BLaER1 treated with 17β-estradiol and CSF1 and Interleukin-3, amounts not matched to agents 10 nM and 100 nM (cell line): ENCODE data around the gene CAMK2D.
A peak's percentile ranks its signal among the peaks of the same experiment; 100 is the strongest.

ENCODE experiments used
- H3K27ac ChIP-seq, 11 experiments: shearing (Covaris generic); formaldehyde crosslinking; 2 replicates each; pipeline ENCODE4 v1.8.1; 2022
- H3K27me3 ChIP-seq, 11 experiments: shearing (Covaris generic); formaldehyde crosslinking; 2 replicates each; pipeline ENCODE4 v1.8.1; 2022
- H3K36me3 ChIP-seq, 11 experiments: shearing (Covaris generic); formaldehyde crosslinking; 2 replicates each; pipeline ENCODE4 v1.8.1; 2022
- H3K4me1 ChIP-seq, 10 experiments: shearing (Covaris generic); formaldehyde crosslinking; 2 replicates each; pipeline ENCODE4 v1.8.1; 2022
- H3K4me2 ChIP-seq, 11 experiments: shearing (Covaris generic); formaldehyde crosslinking; 2 replicates each; pipeline ENCODE4 v1.8.1; 2022
- H3K4me3 ChIP-seq, 10 experiments: shearing (Covaris generic); formaldehyde crosslinking; 2 replicates each; pipeline ENCODE4 v1.8.1; 2022
- H3K9ac ChIP-seq, 11 experiments: shearing (Covaris generic); formaldehyde crosslinking; 2 replicates each; pipeline ENCODE4 v1.8.1; 2022
- H3K9me3 ChIP-seq, 11 experiments: shearing (Covaris generic); formaldehyde crosslinking; replicated peaks in 1 of 11; 2 replicates each; pipeline ENCODE4 v1.8.1; 2022
- H4K20me1 ChIP-seq, 11 experiments: shearing (Covaris generic); formaldehyde crosslinking; 2 replicates each; pipeline ENCODE4 v1.8.1; 2022
- Cebpa-rat ChIP-seq, 11 experiments: shearing (Covaris generic); IDR thresholded peaks; 2 replicates each; pipeline ENCODE4 v1.8.1; 2022

Gene CAMK2D

DNA sequence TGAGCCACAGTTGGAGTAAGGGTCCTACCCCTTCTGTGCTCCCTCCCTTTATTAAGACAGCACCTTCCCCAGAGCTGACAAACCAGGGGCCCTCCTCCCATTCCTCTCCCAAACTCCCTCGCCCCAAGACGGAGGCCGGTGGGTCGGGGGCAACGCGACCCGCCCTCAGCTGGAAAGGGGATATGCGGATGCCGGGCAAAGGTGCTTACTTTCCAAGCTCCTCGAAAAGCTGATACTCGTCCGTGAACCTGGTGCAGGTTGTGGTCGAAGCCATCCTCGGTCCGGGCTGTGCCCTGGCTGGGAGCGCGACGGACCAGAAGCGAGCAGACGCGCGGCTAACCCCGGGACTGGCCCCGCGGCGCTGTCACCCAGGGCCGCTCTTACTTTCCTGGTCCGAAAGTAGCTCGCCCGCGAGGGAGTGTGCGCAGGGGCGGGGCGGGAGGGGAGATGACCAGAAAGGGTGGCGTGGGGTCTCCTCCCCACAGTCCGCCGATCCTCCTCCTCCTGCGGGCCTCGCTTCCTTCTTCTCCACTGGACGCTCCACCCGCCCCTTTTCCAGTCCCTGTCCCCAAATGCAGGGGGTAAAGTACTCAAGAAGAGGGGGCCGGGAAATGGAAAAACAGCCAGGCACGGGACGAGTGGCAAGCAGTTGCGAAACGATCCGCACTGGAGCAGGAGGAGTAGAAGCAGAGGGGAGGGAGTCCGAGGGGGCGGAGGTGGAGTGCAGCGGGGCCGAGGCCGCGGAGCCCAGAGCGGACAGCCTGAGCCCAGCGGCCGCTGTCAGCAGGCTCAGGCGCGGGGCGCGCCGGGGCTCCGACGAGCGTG is 531 bp downstream of the CAMK2D start:
- Histone ChIP-seq H3K4me1 (peaks cover 22 to 42% (median 32%) of the 10 kb centered on the region in 10 experiments), H4K20me1 (peaks cover 0 to 32% (median 0%) of the 10 kb centered on the region in 11 experiments; a peak in 7 of 22 replicates), H3K36me3 (peaks cover 0 to 13% (median 0%) of the 10 kb centered on the region in 11 experiments; a peak in 7 of 22 replicates), H3K9ac (peak overlapping the region; percentile 90 to 96 (median 93)), H3K27me3 (no peaks in the 10 kb centered on the region), H3K27ac (peak overlapping the region; percentile 87 to 98 (median 95)), H3K9me3 (no peaks in the 10 kb centered on the region), H3K4me2 (peak overlapping the region; percentile 77 to 95 (median 85)), H3K4me3 (peak overlapping the region; percentile 81 to 97 (median 94))
- peak in 2 of 11 experiments; percentile 48 to 50; a peak in 5 of 22 replicates for TF ChIP-seq Cebpa-rat (IDR thresholded peaks at IDR 0.05)

GRCh38 chr4:113760094-113760794 is 1.3 kb downstream of the CAMK2D start:
- peak overlapping the region; percentile 87 to 98 (median 95) for H3K27ac ChIP-seq
- peak overlapping the region; percentile 90 to 96 (median 93) for H3K9ac ChIP-seq
- H3K4me1 ChIP-seq: peaks cover 23 to 49% (median 40%) of the 10 kb centered on the region in 10 experiments
- no peaks in the 10 kb centered on the region for H3K27me3 ChIP-seq
- H3K36me3 ChIP-seq: peaks cover 0 to 16% (median 0%) of the 10 kb centered on the region in 11 experiments; a peak in 7 of 22 replicates
- no peaks in the 10 kb centered on the region for H3K9me3 ChIP-seq
- TF ChIP-seq Cebpa-rat (IDR thresholded peaks at IDR 0.05): no peak
- H3K4me3 ChIP-seq: peak overlapping the region; percentile 81 to 97 (median 94)
- peaks cover 0 to 39% (median 0%) of the 10 kb centered on the region in 11 experiments; a peak in 7 of 22 replicates for H4K20me1 ChIP-seq
- peak overlapping the region; percentile 77 to 95 (median 85) for H3K4me2 ChIP-seq

- peak overlapping the region; percentile 87 to 98 (median 95); a peak in 21 of 22 replicates for H3K27ac ChIP-seq
- peak overlapping the region; percentile 77 to 95 (median 85) for H3K4me2 ChIP-seq
- H3K9me3 ChIP-seq: no peaks in the 10 kb centered on the region
- H3K36me3 ChIP-seq: peaks cover 0 to 22% (median 2%) of the 10 kb centered on the region in 11 experiments; a peak in 8 of 22 replicates
- peaks cover 0 to 40% (median 0%) of the 10 kb centered on the region in 11 experiments; a peak in 7 of 22 replicates for H4K20me1 ChIP-seq
- peak overlapping the region; percentile 90 to 96 (median 93) for H3K9ac ChIP-seq
- TF ChIP-seq Cebpa-rat (IDR thresholded peaks at IDR 0.05): no peak
- peaks cover 23 to 49% (median 42%) of the 10 kb centered on the region in 10 experiments for H3K4me1 ChIP-seq
- peak overlapping the region; percentile 81 to 97 (median 94) for H3K4me3 ChIP-seq
- H3K27me3 ChIP-seq: no peaks in the 10 kb centered on the region
Measured at GRCh38 chr4:113759696-113760093, 1.8 kb downstream of the CAMK2D start.

DNA sequence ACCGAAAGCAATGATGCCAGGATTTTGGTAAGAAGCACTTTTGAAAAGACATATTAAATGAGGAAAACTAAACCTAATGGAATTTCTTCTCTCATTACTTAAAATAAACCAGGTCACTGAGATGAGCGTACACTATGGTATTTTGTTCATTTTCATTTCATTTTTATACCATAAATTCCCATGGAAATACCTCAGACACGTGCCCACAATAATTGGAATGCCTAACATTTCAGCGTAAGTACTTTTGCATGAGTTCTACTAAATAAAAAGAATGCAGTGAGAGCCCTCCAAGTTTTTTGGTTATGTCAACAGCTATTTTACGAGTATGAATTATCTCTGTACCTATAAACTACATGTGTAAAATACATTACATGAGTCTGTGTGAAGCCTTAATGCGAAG is 3.2 kb downstream of the CAMK2D start:
- Histone ChIP-seq H3K27me3 (no peaks in the 10 kb centered on the region), H3K27ac (peak overlapping the region in 5 of 11 experiments; percentile 21 to 96 (median 34); a peak in 8 of 22 replicates), H4K20me1 (peaks cover 0 to 40% (median 0%) of the 10 kb centered on the region in 11 experiments; a peak in 7 of 22 replicates), H3K36me3 (peaks cover 0 to 32% (median 7%) of the 10 kb centered on the region in 11 experiments; a peak in 10 of 22 replicates), H3K4me3 (peak overlapping the region; percentile 30 to 97 (median 93); a peak in 16 of 20 replicates), H3K9ac (peak overlapping the region in 8 of 11 experiments; percentile 10 to 96 (median 76); a peak in 11 of 22 replicates), H3K4me1 (peaks cover 23 to 55% (median 41%) of the 10 kb centered on the region in 10 experiments), H3K4me2 (peak overlapping the region; percentile 63 to 95 (median 85)), H3K9me3 (no peaks in the 10 kb centered on the region)
- TF ChIP-seq Cebpa-rat (IDR thresholded peaks at IDR 0.05): no peak

DNA sequence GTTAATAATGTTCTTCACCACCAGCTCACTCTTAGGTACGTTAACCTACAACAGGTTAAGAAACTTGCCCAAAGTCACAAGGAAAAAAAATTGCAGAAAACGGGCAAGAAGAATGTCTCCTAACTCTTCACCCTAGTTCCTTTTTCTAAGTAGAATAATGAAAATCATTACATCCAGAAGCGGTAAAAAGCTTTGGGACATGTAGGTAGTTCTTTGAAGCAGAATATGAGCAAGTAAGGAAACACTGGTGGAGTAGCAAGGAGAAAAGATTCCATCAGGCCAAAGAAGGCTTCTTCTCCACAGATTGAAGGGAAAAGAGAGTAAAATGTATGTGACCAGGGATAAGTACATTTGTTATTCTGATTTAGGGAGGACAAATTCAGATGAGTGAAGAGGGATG is 4.1 kb downstream of the CAMK2D start:
- H3K4me2 ChIP-seq: peak overlapping the region; percentile 33 to 95 (median 85); a peak in 18 of 22 replicates
- peaks cover 23 to 54% (median 38%) of the 10 kb centered on the region in 10 experiments for H3K4me1 ChIP-seq
- H4K20me1 ChIP-seq: peaks cover 0 to 40% (median 0%) of the 10 kb centered on the region in 11 experiments; a peak in 7 of 22 replicates
- peak overlapping the region in 2 of 11 experiments; percentile 5 to 33; a peak in 2 of 22 replicates for H3K27ac ChIP-seq
- peaks cover 0 to 32% (median 7%) of the 10 kb centered on the region in 11 experiments; a peak in 11 of 22 replicates for H3K36me3 ChIP-seq
- no peak for TF ChIP-seq Cebpa-rat (IDR thresholded peaks at IDR 0.05)
- peak overlapping the region in 3 of 11 experiments; percentile 61 to 96 (median 93); a peak in 8 of 22 replicates for H3K9ac ChIP-seq
- H3K9me3 ChIP-seq: no peaks in the 10 kb centered on the region
- H3K27me3 ChIP-seq: no peaks in the 10 kb centered on the region
- peak overlapping the region in 2 of 10 experiments; percentile 94 to 97; a peak in 6 of 20 replicates for H3K4me3 ChIP-seq

GRCh38 chr4:113756005-113756410 is 5.5 kb downstream of the CAMK2D start:
- H3K9me3 ChIP-seq: no peaks in the 10 kb centered on the region
- H4K20me1 ChIP-seq: peaks cover 0 to 40% (median 0%) of the 10 kb centered on the region in 11 experiments; a peak in 7 of 22 replicates
- H3K9ac ChIP-seq: no peak overlapping the region
- no peak for TF ChIP-seq Cebpa-rat (IDR thresholded peaks at IDR 0.05)
- peak overlapping the region; percentile 23 to 93 (median 77); a peak in 16 of 22 replicates for H3K4me2 ChIP-seq
- H3K4me3 ChIP-seq: no peak overlapping the region; a peak in 1 of 20 replicates
- H3K4me1 ChIP-seq: peaks cover 23 to 54% (median 38%) of the 10 kb centered on the region in 10 experiments
- H3K27ac ChIP-seq: no peak overlapping the region
- no peaks in the 10 kb centered on the region for H3K27me3 ChIP-seq
- peaks cover 4 to 42% (median 14%) of the 10 kb centered on the region in 11 experiments; a peak in 17 of 22 replicates for H3K36me3 ChIP-seq

DNA sequence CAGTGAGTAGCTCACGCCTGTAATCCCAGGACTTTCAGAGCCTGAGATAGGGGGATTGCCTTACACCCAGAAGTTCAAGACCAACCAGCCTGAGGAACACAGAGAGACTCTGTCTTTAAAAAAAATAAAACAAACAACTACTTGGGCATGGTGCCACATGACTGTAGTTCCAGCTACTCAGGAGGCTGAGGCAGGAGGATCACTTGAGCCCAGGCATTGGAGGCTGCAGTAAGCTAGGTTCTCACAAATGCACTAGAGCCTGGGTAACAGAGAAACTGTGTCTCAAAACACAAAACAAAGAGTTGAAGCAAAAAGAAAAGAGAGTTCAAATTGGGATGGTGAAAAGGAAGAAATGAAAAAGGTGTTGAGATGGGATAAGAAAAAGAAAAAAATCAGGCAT is 10.8 kb downstream of the CAMK2D start:
- Histone ChIP-seq H3K27me3 (no peaks in the 10 kb centered on the region), H4K20me1 (peaks cover 0 to 24% (median 0%) of the 10 kb centered on the region in 11 experiments; a peak in 6 of 22 replicates), H3K4me2 (no peak overlapping the region), H3K36me3 (peaks cover 8 to 75% (median 37%) of the 10 kb centered on the region in 11 experiments; a peak in 19 of 22 replicates), H3K4me1 (peaks cover 0 to 16% (median 4%) of the 10 kb centered on the region in 10 experiments; a peak in 15 of 20 replicates), H3K9ac (no peak overlapping the region), H3K27ac (no peak overlapping the region), H3K4me3 (no peak overlapping the region), H3K9me3 (no peaks in the 10 kb centered on the region)
- no peak for TF ChIP-seq Cebpa-rat (IDR thresholded peaks at IDR 0.05)

GRCh38 chr4:113750296-113750695 is 11.2 kb downstream of the CAMK2D start:
- Histone ChIP-seq H3K9me3 (no peaks in the 10 kb centered on the region), H3K4me1 (peaks cover 0 to 12% (median 0%) of the 10 kb centered on the region in 10 experiments; a peak in 5 of 20 replicates), H3K4me3 (no peak overlapping the region), H3K27me3 (no peaks in the 10 kb centered on the region), H3K9ac (no peak overlapping the region), H4K20me1 (peaks cover 0 to 22% (median 0%) of the 10 kb centered on the region in 11 experiments; a peak in 6 of 22 replicates), H3K4me2 (no peak overlapping the region), H3K36me3 (peaks cover 10 to 75% (median 41%) of the 10 kb centered on the region in 11 experiments; a peak in 19 of 22 replicates), H3K27ac (no peak overlapping the region)
- TF ChIP-seq Cebpa-rat (IDR thresholded peaks at IDR 0.05): no peak
